ENCODE measurements around the gene ADARB1. TPM values are rescaled to one million over a fixed set of nuclear protein-coding genes. Genes with fewer than 3 reads are reported as not detected.
A peak's percentile ranks its signal among the peaks of the same experiment; 100 is the strongest.

The ADARB1 gene
- total and polyA plus RNA-seq, 8 donors, result 23.8 to 53.4 (median 30.2) TPM

- H3K27ac ChIP-seq, result no peak overlapping the region
- H3K4me3 ChIP-seq, result no peak overlapping the region
- peaks cover 0 to 23% of the 10 kb centered on the region in 2 donors for H3K36me3 ChIP-seq
- TF ChIP-seq CTCF (IDR thresholded peaks at IDR 0.05), result no peak
- no peaks in the 10 kb centered on the region for H3K27me3 ChIP-seq
- peaks cover 0 to 35% of the 10 kb centered on the region in 2 donors for H3K4me1 ChIP-seq
- intact Hi-C loops (cut with DNase I), result loop anchor here in 1 of 2 donors (10.0 kb wide), 1 partner anchor 286 kb away; no protein-coding TSS in a partner anchor
- H3K9me3 ChIP-seq, result no peaks in the 10 kb centered on the region
- ATAC-seq (no peak), DNase-seq (no peak)
Observed at GRCh38 chr21:45149021-45149420, 74.6 kb downstream of the ADARB1 start.

- TF ChIP-seq CTCF (IDR thresholded peaks at IDR 0.05), result no peak
- Histone ChIP-seq H3K27ac (no peak overlapping the region), H3K4me1 (peaks cover 0 to 36% of the 10 kb centered on the region in 2 donors), H3K27me3 (no peaks in the 10 kb centered on the region), H3K4me3 (no peak overlapping the region), H3K36me3 (peaks cover 0 to 14% of the 10 kb centered on the region in 2 donors), H3K9me3 (no peaks in the 10 kb centered on the region)
- ATAC-seq (peak; percentile 69), DNase-seq (no peak)
- intact Hi-C loops (cut with DNase I), result no loop called here
Observed at GRCh38 chr21:45150638-45151131, 76.3 kb downstream of the ADARB1 start.

DNA sequence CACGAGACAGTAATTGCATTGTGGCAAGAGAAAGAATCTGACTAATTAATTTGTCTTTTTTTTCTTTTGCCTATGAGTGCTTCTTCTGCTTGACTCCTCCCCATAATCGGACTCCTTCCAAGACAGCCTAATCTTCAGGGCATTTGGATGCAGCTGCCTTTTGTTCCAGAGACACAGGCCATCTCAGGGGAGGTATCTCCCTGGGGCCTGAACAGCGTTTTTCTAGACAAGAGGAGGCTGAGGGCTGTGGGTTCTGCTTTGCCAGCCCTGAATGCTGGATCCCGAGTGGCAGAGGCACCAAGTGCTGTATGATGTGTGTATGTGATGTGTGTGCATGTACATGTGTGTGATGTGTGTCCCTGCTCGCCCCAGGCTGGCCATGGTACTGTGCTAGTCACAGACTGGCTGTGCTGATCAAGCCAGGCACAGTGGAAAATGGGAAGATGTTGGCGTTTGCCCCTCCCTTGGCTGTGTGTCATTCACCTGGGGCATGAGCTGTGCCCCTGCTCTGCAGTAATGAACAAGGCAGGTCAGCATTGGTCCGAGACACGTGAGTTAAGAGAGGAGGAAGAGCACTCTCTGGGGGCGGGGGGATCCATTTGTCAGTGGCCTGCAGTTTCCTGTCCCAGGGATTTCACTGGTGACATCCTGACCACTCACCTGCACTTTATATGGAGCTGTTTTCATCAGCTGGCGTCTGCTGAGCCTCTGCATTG, 77.2 kb downstream of the ADARB1 start:
- Histone ChIP-seq H3K4me3 (no peak overlapping the region), H3K4me1 (peaks cover 0 to 36% of the 10 kb centered on the region in 2 donors), H3K27me3 (no peaks in the 10 kb centered on the region), H3K27ac (peak overlapping the region in 1 of 2 donors; percentile 11), H3K9me3 (no peaks in the 10 kb centered on the region), H3K36me3 (peaks cover 0 to 7% of the 10 kb centered on the region in 2 donors)
- intact Hi-C loops (cut with DNase I), result no loop called here
- no peak for TF ChIP-seq CTCF (IDR thresholded peaks at IDR 0.05)
- peak in 1 of 4 donors; percentile 44 for DNase-seq
- ATAC-seq, result no peak

GRCh38 chr21:45152265-45152746, 77.9 kb downstream of the ADARB1 start:
- intact Hi-C loops (cut with DNase I), result no loop called here
- Histone ChIP-seq H3K27ac (peak overlapping the region in 1 of 2 donors; percentile 11), H3K4me3 (no peak overlapping the region), H3K9me3 (no peaks in the 10 kb centered on the region), H3K4me1 (peaks cover 0 to 36% of the 10 kb centered on the region in 2 donors), H3K27me3 (no peaks in the 10 kb centered on the region), H3K36me3 (peaks cover 0 to 7% of the 10 kb centered on the region in 2 donors)
- TF ChIP-seq CTCF (IDR thresholded peaks at IDR 0.05), result no peak
- ATAC-seq (peak; percentile 66), DNase-seq (peak in 2 of 4 donors; percentile 64 to 90)

Measured in left lung (tissue), 10 donors.